GM12892 (cell line): ENCODE data around the gene MRPS11.

Source experiments
- POLR2A ChIP-seq: IDR thresholded peaks from 2 replicates; pipeline ENCODE4 v1.6.1; 2011; ENCODE audit warnings: low read depth, low read length, control low read depth
- POLR2AphosphoS5 ChIP-seq: IDR thresholded peaks from 2 replicates; pipeline ENCODE4 v1.6.1; 2011; ENCODE audit warnings: low read depth, low read length, control low read depth

DNA sequence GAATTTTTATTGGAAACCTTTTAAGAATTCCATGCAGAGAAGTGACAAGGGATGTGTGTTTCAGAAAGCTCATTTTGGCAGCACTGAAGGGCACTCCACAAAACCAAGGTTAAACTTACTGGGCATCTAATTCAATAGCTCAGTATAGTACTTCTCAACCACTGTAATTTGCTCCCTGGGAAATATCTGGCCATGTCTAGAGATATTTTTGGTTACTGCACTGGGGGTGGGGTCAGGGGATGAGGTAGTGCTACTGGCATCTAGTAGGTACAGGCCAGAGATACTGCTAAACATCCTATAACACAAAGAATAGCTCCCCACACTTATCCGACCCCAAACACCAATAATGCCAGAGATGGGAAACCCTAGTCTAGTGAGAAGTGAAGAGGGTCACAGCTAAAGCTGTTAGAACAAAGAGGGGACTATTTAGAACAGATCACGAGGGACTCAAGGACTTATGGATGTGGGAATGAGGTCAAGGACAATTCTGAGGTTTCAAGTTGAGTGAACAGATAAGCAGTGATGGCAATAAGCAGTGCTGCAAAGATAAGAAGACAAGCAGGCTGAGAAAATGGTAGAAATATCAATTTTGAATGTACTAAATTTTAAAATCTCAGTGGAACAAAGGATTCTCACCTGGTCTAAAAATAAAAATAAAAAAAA, 3.5 kb upstream of the MRPS11 start:
- TF ChIP-seq POLR2A (no peak), POLR2AphosphoS5 (no peak)
